GM12873 (cell line): ENCODE results near the gene RPH3AL.

Experiments used
- TF ChIP-seq, protein P1 (sequence below): IDR thresholded peaks from 2 replicates; pipeline ENCODE4 v1.5.1; 2012; ENCODE audit warnings: low read depth, mild to moderate bottlenecking, moderate library complexity, low read length, control low read depth; ENCODE audit not compliant: insufficient read depth; ENCODE audit errors: missing control alignments

Gene RPH3AL

DNA sequence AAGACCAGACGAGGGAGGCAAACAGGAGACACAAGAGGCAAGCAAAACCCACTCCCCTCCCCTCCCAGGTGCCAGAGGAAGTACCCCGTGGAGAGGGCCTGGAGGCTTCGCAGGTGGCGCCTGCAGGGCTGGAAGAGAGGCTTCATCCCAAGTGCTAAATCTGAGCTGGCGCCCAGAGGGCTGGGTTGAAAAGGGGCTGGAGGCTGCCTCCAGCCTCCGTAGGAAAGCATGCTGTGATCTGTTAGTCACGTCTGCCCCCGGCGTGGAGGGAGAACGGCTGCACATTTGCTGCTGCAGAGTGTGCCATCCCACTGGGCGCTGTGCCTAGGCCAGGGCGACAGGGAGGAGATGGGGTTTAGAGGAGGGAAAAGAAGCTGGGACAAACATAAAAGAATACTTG is 16.9 kb downstream of the RPH3AL start:
- TF ChIP-seq, protein P1, sequence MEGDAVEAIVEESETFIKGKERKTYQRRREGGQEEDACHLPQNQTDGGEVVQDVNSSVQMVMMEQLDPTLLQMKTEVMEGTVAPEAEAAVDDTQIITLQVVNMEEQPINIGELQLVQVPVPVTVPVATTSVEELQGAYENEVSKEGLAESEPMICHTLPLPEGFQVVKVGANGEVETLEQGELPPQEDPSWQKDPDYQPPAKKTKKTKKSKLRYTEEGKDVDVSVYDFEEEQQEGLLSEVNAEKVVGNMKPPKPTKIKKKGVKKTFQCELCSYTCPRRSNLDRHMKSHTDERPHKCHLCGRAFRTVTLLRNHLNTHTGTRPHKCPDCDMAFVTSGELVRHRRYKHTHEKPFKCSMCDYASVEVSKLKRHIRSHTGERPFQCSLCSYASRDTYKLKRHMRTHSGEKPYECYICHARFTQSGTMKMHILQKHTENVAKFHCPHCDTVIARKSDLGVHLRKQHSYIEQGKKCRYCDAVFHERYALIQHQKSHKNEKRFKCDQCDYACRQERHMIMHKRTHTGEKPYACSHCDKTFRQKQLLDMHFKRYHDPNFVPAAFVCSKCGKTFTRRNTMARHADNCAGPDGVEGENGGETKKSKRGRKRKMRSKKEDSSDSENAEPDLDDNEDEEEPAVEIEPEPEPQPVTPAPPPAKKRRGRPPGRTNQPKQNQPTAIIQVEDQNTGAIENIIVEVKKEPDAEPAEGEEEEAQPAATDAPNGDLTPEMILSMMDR = no peak

DNA sequence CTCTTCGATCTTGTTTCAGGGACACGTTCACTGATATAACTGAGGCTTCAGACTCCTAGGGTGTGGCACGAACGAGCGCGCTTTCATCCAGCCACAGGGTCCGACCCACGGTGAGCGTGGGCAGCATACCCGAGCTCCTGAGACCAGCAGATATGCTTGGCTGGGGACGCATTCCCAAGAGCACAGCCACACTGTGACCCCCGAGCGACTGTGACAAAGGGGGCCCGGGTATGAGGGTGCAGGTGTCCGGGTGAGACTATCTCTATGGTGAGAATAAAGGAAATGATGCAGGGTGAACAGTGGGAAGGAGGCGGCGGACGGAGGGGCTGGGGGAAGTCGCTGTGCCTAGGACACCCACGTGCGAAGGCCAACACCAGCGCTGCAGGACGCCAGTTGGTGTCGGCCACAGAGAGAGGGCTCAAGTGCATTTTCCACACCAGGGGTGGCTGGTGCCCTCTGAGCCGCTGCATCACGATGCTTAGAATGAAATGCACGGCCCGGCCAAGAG is 17.6 kb downstream of the RPH3AL start:
- TF ChIP-seq, protein P1 = no peak

DNA sequence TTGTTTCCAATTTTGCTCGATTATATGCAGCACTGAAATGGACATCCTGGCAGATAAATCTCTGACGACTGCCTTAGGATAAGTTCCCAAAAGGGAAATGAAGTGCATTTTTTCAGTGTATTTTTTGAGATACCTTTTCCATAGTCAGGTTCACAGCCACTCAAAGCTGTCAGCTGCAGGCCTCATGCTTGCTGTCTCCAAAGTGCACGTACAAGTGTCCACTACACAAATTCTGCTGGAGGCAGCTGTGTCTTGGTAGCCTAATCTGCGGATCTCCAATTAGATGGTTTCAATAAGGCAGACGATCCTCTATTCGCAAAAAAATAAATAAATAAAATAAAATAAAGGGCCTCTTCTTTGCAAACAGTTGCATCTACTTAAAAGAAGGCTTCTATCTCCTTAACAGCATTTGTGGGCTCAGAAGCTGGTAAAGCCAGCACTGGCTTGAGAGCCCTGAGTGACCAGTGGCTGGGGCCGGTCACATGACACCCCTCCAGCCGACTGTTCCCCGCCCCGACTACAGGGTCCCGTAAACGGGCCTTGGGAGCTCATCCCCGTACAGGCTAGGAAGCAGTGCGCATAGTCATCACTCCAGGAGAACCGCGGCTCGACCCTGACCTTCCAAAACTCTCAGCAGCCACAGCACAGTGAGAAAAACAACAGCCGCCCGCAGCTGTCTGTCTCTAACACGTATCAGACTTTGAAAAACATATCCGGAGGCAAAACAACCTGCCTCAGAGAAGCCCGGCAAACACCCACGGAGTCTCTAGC is 18.8 kb downstream of the RPH3AL start:
- TF ChIP-seq, protein P1 = no peak

DNA sequence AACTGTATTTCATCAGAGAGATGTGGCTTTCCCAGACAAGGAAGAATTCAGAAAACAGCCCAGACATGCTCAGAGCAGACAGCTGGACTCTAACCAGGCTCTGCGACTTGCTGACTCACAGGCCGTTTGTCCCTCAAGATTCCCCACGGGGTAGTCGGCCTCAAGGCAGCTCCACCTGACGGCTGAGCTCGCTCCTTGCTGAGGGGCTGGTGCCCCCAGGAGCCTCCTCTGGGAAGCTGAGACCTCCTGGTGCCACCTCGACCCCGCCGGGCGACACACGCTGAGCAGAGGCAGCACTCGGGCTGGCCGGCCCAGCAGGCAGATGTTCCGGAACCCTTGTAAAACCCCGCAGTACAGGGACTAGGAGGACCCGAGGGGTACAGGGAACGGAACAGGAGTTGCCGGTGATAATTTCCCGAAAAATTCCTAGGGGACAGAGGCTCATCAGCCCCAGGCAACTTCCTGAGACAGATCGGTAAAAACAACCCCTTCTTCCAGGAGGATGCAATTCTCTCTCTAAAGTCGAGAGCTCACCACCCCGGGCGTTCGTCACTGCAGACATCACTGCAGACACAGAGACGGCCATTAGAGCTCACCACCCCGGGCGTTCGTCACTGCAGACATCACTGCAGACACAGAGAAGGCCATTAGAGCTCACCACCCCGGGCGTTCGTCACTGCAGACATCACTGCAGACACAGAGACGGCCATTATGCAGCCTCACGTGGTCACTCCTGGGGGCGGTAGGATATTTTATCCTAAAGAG is 19.9 kb downstream of the RPH3AL start:
- TF ChIP-seq, protein P1 = no peak

DNA sequence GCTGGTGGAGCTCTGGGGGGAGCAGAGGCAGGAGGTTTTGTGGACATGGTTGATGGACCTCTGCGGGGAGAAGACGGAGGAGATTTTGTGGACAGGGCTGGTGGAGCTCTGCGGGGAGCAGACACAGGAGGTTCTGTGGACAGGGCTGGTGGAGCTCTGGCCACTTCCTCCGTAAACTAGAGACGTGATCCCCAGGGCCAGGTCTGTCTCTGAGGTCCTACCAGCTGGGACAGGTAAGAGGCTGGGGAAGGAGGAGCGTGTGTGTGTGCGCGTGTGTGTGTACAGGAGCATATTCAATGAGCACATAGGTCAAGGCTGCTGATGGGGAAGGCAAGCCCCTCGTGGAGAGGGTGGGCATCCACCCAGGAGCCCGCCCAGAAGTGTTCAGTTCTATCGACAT is 20.6 kb downstream of the RPH3AL start:
- TF ChIP-seq, protein P1 = no peak

DNA sequence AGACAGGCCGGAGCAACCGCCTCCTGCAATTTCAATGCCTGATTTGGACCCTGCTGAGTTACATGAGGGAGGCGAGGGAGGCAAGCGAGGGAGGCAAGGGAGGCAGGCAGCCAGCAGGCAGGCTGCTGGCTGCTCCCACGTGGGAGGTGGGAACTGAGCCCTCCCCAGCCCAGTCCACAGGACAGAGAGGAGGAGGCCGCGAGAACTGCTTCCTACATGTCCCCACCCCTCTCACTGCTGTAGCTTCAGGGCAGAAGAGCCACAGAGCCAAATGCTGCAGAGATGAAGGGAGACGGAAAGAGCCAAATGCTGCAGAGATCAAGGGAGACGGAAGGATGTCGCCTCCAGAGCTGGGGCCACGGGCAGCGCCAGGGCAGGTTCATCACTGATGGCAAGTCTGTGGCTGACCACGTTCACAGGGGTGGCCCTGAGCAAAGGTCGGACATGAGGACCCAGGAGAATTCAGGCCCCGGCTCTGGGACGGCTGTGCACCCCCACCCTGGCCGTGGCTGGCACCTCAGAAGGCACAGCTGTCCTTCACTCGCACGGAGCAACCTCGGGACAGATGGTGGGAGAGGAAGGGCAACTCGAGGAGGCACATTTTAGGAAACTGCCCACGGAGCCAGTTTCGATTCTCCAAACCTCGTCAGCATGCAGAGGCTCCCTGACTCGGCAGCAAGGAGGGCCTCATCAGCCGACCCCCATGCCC is 21.5 kb downstream of the RPH3AL start:
- TF ChIP-seq, protein P1 = no peak
